ENCODE measurements around the gene SLC4A5.

Gene SLC4A5

GRCh38 chr2:74281141-74281975 lies 61.9 kb downstream of the SLC4A5 start:
- CTCF ChIA-PET: interaction anchor here (0.6 to 1.0 kb wide), 3 partner anchors 13 to 130 kb away, joined by 3 to 8 read pairs (median 5); no protein-coding TSS in a partner anchor
- Histone ChIP-seq H3K27ac (ENCODE audit: extremely low read depth, low read depth, low read length) (no peak overlapping the region), H3K4me3 (ENCODE audit: low read depth, low read length) (no peak overlapping the region), H3K4me1 (ENCODE audit: control insufficient read depth, insufficient read depth, low read length) (no peaks in the 10 kb centered on the region), H3K36me3 (ENCODE audit: control insufficient read depth in 2 of 2, insufficient read depth in 1 of 2, low read length in 2 of 2) (no peaks in the 10 kb centered on the region), H3K9me3 (ENCODE audit: control insufficient read depth, insufficient read depth, low read depth, low read length) (no peaks in the 10 kb centered on the region)
- no peak for TF ChIP-seq ZNF513 (tag by site-specific recombination; IDR thresholded peaks at IDR 0.05)
- no peak for TF ChIP-seq ZNF146 (tag by site-specific recombination; IDR thresholded peaks at IDR 0.05)
- TF ChIP-seq ZNF184 (tag by site-specific recombination; IDR thresholded peaks at IDR 0.05): no peak
- TF ChIP-seq ZNF292 (tag by site-specific recombination; IDR thresholded peaks at IDR 0.05; ENCODE audit: borderline replicate concordance, low read depth): no peak
- TF ChIP-seq ZFP41 (tag by site-specific recombination; IDR thresholded peaks at IDR 0.05; ENCODE audit: borderline replicate concordance): no peak
- TF ChIP-seq KLF8 (tag by site-specific recombination; IDR thresholded peaks at IDR 0.05): no peak
- TF ChIP-seq ZNF112 (tag by site-specific recombination; IDR thresholded peaks at IDR 0.05): no peak
- no peak for TF ChIP-seq REPIN1 (tag by site-specific recombination; IDR thresholded peaks at IDR 0.05; ENCODE audit: low read depth)
- TF ChIP-seq ZNF239 (tag by site-specific recombination; IDR thresholded peaks at IDR 0.05): no peak
- TF ChIP-seq ZNF571 (tag by site-specific recombination; IDR thresholded peaks at IDR 0.05): no peak
- TF ChIP-seq TRIM28 (IDR thresholded peaks at IDR 0.05; ENCODE audit: borderline replicate concordance, low read length): no peak
- no peak for TF ChIP-seq ZNF529 (tag by site-specific recombination; IDR thresholded peaks at IDR 0.05; ENCODE audit: insufficient replicate concordance)
- no peak for TF ChIP-seq ZBTB48 (tag by site-specific recombination; IDR thresholded peaks at IDR 0.05)
- no peak for TF ChIP-seq ZNF155 (tag by site-specific recombination; IDR thresholded peaks at IDR 0.05)
- TF ChIP-seq INSM2 (tag by site-specific recombination; IDR thresholded peaks at IDR 0.05): no peak
- TF ChIP-seq ZEB2 (tag by site-specific recombination; IDR thresholded peaks at IDR 0.05): no peak
- no peak for TF ChIP-seq ZNF664 (tag by site-specific recombination; IDR thresholded peaks at IDR 0.05)
- no peak for TF ChIP-seq ZNF426 (tag by site-specific recombination; IDR thresholded peaks at IDR 0.05)
- TF ChIP-seq ZNF280C (tag by site-specific recombination; IDR thresholded peaks at IDR 0.05): no peak
- no peak for TF ChIP-seq ZBTB6 (tag by site-specific recombination; IDR thresholded peaks at IDR 0.05)
- POLR2A ChIA-PET: no interaction called here

Measured in HEK293 (cell line).